ENCODE data around the gene FBRSL1. TPM values are rescaled to one million over a fixed set of nuclear protein-coding genes. Genes with fewer than 3 reads are reported as not detected.

FBRSL1 gene
- total and polyA plus RNA-seq, 9 of the 15 experiments (the other 6 are each of a cell fraction or from before 2014, with no cell fraction given): 0.24 to 129 (median 7.3) TPM

- no peak for TF ChIP-seq SRSF9 (IDR thresholded peaks at IDR 0.05; ENCODE audit: borderline replicate concordance, low read depth, low read length)
- no peak for TF ChIP-seq BDP1 (IDR thresholded peaks at IDR 0.05; ENCODE audit: insufficient read depth, insufficient read length)
- TF ChIP-seq CXXC5 (CRISPR knock-in tag; IDR thresholded peaks at IDR 0.05): peak; percentile 84
- TF ChIP-seq YY1 (IDR thresholded peaks at IDR 0.05; ENCODE audit: borderline replicate concordance in 1 of 3, control insufficient read depth in 1 of 3, extremely low read depth in 1 of 3, insufficient read depth in 3 of 3, insufficient read length in 1 of 3, insufficient replicate concordance in 2 of 3, low read depth in 1 of 3, low read length in 2 of 3): peak in 1 of 3 experiments; percentile 63
- no peak for TF ChIP-seq RFX7 (CRISPR knock-in tag; IDR thresholded peaks at IDR 0.05)
- peak; percentile 57 for TF ChIP-seq VEZF1 (CRISPR knock-in tag; IDR thresholded peaks at IDR 0.05)
- peak; percentile 55 for TF ChIP-seq ZBTB33 (CRISPR knock-in tag; IDR thresholded peaks at IDR 0.05)
- peak; percentile 97 for TF ChIP-seq TEAD4 (IDR thresholded peaks at IDR 0.05; ENCODE audit: low read length)
- no peak for TF ChIP-seq TEAD4 (CRISPR knock-in tag; IDR thresholded peaks at IDR 0.05; ENCODE audit: borderline replicate concordance)
- peak; percentile 69 for TF ChIP-seq CREB1 (IDR thresholded peaks at IDR 0.05)
- peak; percentile 78; the same call in 1 of the 2 replicates for TF ChIP-seq CREB1 (CRISPR knock-in tag; IDR thresholded peaks at IDR 0.05)
- TF ChIP-seq ESRRA (IDR thresholded peaks at IDR 0.05; ENCODE audit: borderline replicate concordance, low read depth): peak; percentile 99
- peak in 1 of 2 experiments; percentile 42; a peak in 2 of 4 replicates for TF ChIP-seq MAZ (CRISPR knock-in tag; conservative IDR thresholded peaks at IDR 0.05 in 1 of 2, IDR thresholded peaks at IDR 0.05 in 1 of 2)
- TF ChIP-seq NEUROD1 (IDR thresholded peaks at IDR 0.05; ENCODE audit: borderline replicate concordance, low read depth, low read length, partially characterized antibody): peak; percentile 55
- no peak for TF ChIP-seq ZNF354B (CRISPR knock-in tag; IDR thresholded peaks at IDR 0.05)
- TF ChIP-seq JUN (IDR thresholded peaks at IDR 0.05; ENCODE audit: borderline replicate concordance, low read depth, low read length): 0 out of 2 replicates have a peak, but pooled peaks have one; percentile 28
- no peak for TF ChIP-seq JUN (CRISPR knock-in tag; IDR thresholded peaks at IDR 0.05; ENCODE audit: borderline replicate concordance)
- peak; percentile 99 for TF ChIP-seq SMARCE1 (IDR thresholded peaks at IDR 0.05)
- peak in 1 of 3 experiments; percentile 73; a peak in 2 of 6 replicates for TF ChIP-seq ZBTB11 (CRISPR knock-in tag; IDR thresholded peaks at IDR 0.05)
Measured at GRCh38 chr12:132471011-132471857, 18.7 kb upstream of the FBRSL1 start (continued).
